Measurements from ENCODE around the gene SORBS1.

SORBS1 gene

GRCh38 chr10:95480102-95480900 lies 80.9 kb downstream of the SORBS1 start:
- DNase-seq (ENCODE audit: low read depth in 1 of 2, low spot score in 1 of 2): no peak
- Histone ChIP-seq H3K27ac (replicated peaks) (no peak overlapping the region), H3K4me3 (replicated peaks; ENCODE audit: insufficient read depth, low read length) (no peak overlapping the region), H3K27me3 (ENCODE audit: insufficient read depth, poor library complexity, severe bottlenecking) (peaks cover 3% of the 10 kb centered on the region)
- TF ChIP-seq CTCF (IDR thresholded peaks at IDR 0.05; ENCODE audit: insufficient read depth, low read length) (no peak), SPI1 (IDR thresholded peaks at IDR 0.05; ENCODE audit: borderline replicate concordance, low read depth) (no peak), POLR2AphosphoS5 (IDR thresholded peaks at IDR 0.05; ENCODE audit: low read depth) (no peak), GABPA (IDR thresholded peaks at IDR 0.05; ENCODE audit: low read depth) (no peak)
- TF ChIP-seq, protein P1, sequence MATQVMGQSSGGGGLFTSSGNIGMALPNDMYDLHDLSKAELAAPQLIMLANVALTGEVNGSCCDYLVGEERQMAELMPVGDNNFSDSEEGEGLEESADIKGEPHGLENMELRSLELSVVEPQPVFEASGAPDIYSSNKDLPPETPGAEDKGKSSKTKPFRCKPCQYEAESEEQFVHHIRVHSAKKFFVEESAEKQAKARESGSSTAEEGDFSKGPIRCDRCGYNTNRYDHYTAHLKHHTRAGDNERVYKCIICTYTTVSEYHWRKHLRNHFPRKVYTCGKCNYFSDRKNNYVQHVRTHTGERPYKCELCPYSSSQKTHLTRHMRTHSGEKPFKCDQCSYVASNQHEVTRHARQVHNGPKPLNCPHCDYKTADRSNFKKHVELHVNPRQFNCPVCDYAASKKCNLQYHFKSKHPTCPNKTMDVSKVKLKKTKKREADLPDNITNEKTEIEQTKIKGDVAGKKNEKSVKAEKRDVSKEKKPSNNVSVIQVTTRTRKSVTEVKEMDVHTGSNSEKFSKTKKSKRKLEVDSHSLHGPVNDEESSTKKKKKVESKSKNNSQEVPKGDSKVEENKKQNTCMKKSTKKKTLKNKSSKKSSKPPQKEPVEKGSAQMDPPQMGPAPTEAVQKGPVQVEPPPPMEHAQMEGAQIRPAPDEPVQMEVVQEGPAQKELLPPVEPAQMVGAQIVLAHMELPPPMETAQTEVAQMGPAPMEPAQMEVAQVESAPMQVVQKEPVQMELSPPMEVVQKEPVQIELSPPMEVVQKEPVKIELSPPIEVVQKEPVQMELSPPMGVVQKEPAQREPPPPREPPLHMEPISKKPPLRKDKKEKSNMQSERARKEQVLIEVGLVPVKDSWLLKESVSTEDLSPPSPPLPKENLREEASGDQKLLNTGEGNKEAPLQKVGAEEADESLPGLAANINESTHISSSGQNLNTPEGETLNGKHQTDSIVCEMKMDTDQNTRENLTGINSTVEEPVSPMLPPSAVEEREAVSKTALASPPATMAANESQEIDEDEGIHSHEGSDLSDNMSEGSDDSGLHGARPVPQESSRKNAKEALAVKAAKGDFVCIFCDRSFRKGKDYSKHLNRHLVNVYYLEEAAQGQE (IDR thresholded peaks at IDR 0.05; ENCODE audit: insufficient replicate concordance, low read depth): no peak

DNA sequence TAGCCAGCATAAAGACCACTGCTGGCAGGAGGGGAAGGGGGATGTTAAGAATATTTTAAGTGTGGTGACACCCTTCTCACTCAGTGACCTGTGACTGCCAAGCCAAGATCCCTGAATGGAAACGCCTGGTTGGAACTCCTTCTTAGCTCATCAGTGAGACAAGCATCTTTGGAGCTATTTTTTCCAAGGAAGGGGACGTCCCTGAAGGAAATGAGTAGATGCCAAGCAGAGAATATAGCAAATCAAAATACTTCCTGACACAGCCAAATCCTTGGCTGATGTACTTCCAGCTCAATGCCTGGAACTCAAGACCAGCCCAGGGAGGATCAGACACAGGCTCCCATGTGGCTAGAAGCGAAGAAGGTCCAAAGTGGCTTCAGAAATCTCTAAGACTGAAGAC lies 82.2 kb downstream of the SORBS1 start:
- TF ChIP-seq GABPA (IDR thresholded peaks at IDR 0.05; ENCODE audit: low read depth): no peak
- no peak for TF ChIP-seq CTCF (IDR thresholded peaks at IDR 0.05; ENCODE audit: insufficient read depth, low read length)
- TF ChIP-seq, protein P1 (IDR thresholded peaks at IDR 0.05; ENCODE audit: insufficient replicate concordance, low read depth): no peak
- TF ChIP-seq POLR2AphosphoS5 (IDR thresholded peaks at IDR 0.05; ENCODE audit: low read depth): no peak
- no peak for TF ChIP-seq SPI1 (IDR thresholded peaks at IDR 0.05; ENCODE audit: borderline replicate concordance, low read depth)
- H3K4me3 ChIP-seq (replicated peaks; ENCODE audit: insufficient read depth, low read length): no peak overlapping the region
- H3K27me3 ChIP-seq (ENCODE audit: insufficient read depth, poor library complexity, severe bottlenecking): peaks cover 3% of the 10 kb centered on the region
- no peak overlapping the region for H3K27ac ChIP-seq (replicated peaks)
- DNase-seq (ENCODE audit: low read depth in 1 of 2, low spot score in 1 of 2): no peak

- no peak overlapping the region for H3K4me3 ChIP-seq (replicated peaks; ENCODE audit: insufficient read depth, low read length)
- DNase-seq (ENCODE audit: low read depth in 1 of 2, low spot score in 1 of 2): no peak
- H3K27me3 ChIP-seq (ENCODE audit: insufficient read depth, poor library complexity, severe bottlenecking): peaks cover 3% of the 10 kb centered on the region
- no peak for TF ChIP-seq CTCF (IDR thresholded peaks at IDR 0.05; ENCODE audit: insufficient read depth, low read length)
- TF ChIP-seq POLR2AphosphoS5 (IDR thresholded peaks at IDR 0.05; ENCODE audit: low read depth): no peak
- no peak for TF ChIP-seq SPI1 (IDR thresholded peaks at IDR 0.05; ENCODE audit: borderline replicate concordance, low read depth)
- TF ChIP-seq GABPA (IDR thresholded peaks at IDR 0.05; ENCODE audit: low read depth): no peak
- TF ChIP-seq, protein P1 (IDR thresholded peaks at IDR 0.05; ENCODE audit: insufficient replicate concordance, low read depth): no peak
- H3K27ac ChIP-seq (replicated peaks): no peak overlapping the region
Measured at GRCh38 chr10:95478185-95478584, 83.0 kb downstream of the SORBS1 start.
